SK-N-SH (cell line): ENCODE data around the gene APOBEC3H.

ENCODE experiments used
- EP300 ChIP-seq, 2 experiments: IDR thresholded peaks; 2 replicates each; pipeline versions ENCODE4 v1.4.0 to v1.6.1; 2012; ENCODE audit warnings: borderline replicate concordance in 1 of 2, low read depth in 1 of 2, low read length in 1 of 2
- EZH2phosphoT487 ChIP-seq: fragments of 200-600 bp; sonication (generic); IDR thresholded peaks from 2 replicates; pipeline ENCODE4 v1.6.1; 2017; ENCODE audit warnings: low read depth, mixed run types, mild to moderate bottlenecking, antibody characterized with exemption, moderate library complexity, borderline replicate concordance
- FOXJ3 ChIP-seq: sonication (generic); formaldehyde crosslinking; IDR thresholded peaks from 2 replicates; pipeline ENCODE4 v1.5.1; 2020; ENCODE audit warnings: mild to moderate bottlenecking, missing genetic modification reagents
- MXI1 ChIP-seq: IDR thresholded peaks from 2 replicates; pipeline ENCODE4 v1.6.1; 2012; ENCODE audit warnings: mild to moderate bottlenecking, low read depth, low read length, improper control_type of control experiment
- POLR2AphosphoS5 ChIP-seq: IDR thresholded peaks from 2 replicates; pipeline ENCODE4 v1.6.1; 2012; ENCODE audit warnings: low read depth, low read length
- RAD21 ChIP-seq: IDR thresholded peaks from 2 replicates; pipeline ENCODE4 v1.6.1; 2012; ENCODE audit warnings: mild to moderate bottlenecking, low read length
- REST ChIP-seq: IDR thresholded peaks from 2 replicates; pipeline ENCODE4 v1.6.1; 2012; ENCODE audit warnings: mild to moderate bottlenecking, low read depth, low read length, moderate library complexity
- SIN3A ChIP-seq: IDR thresholded peaks from 2 replicates; pipeline ENCODE4 v1.6.1; 2012; ENCODE audit warnings: low read depth, mild to moderate bottlenecking, low read length, moderate library complexity, borderline replicate concordance
- TF ChIP-seq, protein P1 (sequence below): fragments of 200-600 bp; sonication (generic); IDR thresholded peaks from 2 replicates; pipeline ENCODE4 v1.6.1; 2017; ENCODE audit warnings: antibody characterized with exemption, mild to moderate bottlenecking, moderate library complexity
- TF ChIP-seq, protein P2 (sequence below): fragments of 150-350 bp; IDR thresholded peaks from 2 replicates; pipeline ENCODE4 v1.6.1; 2017; ENCODE audit warnings: antibody characterized with exemption, low read length, low read depth, borderline replicate concordance

- no peak for TF ChIP-seq RAD21
- TF ChIP-seq SIN3A = no peak
- no peak for TF ChIP-seq REST
- TF ChIP-seq, protein P1, sequence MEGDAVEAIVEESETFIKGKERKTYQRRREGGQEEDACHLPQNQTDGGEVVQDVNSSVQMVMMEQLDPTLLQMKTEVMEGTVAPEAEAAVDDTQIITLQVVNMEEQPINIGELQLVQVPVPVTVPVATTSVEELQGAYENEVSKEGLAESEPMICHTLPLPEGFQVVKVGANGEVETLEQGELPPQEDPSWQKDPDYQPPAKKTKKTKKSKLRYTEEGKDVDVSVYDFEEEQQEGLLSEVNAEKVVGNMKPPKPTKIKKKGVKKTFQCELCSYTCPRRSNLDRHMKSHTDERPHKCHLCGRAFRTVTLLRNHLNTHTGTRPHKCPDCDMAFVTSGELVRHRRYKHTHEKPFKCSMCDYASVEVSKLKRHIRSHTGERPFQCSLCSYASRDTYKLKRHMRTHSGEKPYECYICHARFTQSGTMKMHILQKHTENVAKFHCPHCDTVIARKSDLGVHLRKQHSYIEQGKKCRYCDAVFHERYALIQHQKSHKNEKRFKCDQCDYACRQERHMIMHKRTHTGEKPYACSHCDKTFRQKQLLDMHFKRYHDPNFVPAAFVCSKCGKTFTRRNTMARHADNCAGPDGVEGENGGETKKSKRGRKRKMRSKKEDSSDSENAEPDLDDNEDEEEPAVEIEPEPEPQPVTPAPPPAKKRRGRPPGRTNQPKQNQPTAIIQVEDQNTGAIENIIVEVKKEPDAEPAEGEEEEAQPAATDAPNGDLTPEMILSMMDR = no peak
- TF ChIP-seq POLR2AphosphoS5 = no peak
- TF ChIP-seq, protein P2, sequence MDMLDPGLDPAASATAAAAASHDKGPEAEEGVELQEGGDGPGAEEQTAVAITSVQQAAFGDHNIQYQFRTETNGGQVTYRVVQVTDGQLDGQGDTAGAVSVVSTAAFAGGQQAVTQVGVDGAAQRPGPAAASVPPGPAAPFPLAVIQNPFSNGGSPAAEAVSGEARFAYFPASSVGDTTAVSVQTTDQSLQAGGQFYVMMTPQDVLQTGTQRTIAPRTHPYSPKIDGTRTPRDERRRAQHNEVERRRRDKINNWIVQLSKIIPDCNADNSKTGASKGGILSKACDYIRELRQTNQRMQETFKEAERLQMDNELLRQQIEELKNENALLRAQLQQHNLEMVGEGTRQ = no peak
- TF ChIP-seq FOXJ3 (CRISPR knock-in tag) = no peak
- no peak for TF ChIP-seq EP300 (IDR thresholded peaks at IDR 0.05; ENCODE audit: borderline replicate concordance in 1 of 2, low read depth in 1 of 2, low read length in 1 of 2)
- no peak for TF ChIP-seq MXI1
- TF ChIP-seq EZH2phosphoT487 = no peak
Measured at GRCh38 chr22:39148727-39149535, 51.9 kb downstream of the APOBEC3H start.
